Panc1 (cell line): ENCODE data around the gene HS3ST3A1. TPM values are rescaled to one million over a fixed set of nuclear protein-coding genes. Genes with fewer than 3 reads are reported as not detected.

ENCODE experiments used
- ATAC-seq: fragments of 200-7000 bp; cut with Tn5 transposase; 2 replicates; pipeline ENCODE4 v1.9.1; 2020; ENCODE audit warnings: mild to moderate bottlenecking, moderate library complexity
- BruUV-seq: library from RNA; stranded (reverse); fragments of 400-500 nt; replicated peaks from 2 replicates; lab custom pipeline; 2021; lab: Mats Ljungman, UMichigan
- CTCF ChIA-PET: fragments of 300-600 bp; sonication (Branson Sonifier 250); formaldehyde crosslinking; loops from one replicate; lab custom pipeline; 2022; ENCODE audit warnings: antibody characterized with exemption; lab: Charles Lee
- POLR2A ChIA-PET: fragments of 300-600 bp; sonication (Branson Sonifier 250); formaldehyde crosslinking; loops from one replicate; lab custom pipeline; 2022; ENCODE audit warnings: antibody characterized with exemption; lab: Charles Lee
- DNase-seq: peaks from one replicate; pipeline ENCODE4 v3.0.0-alpha.2; 2010; ENCODE audit warnings: low read depth, low spot score
- H3K27ac ChIP-seq: 2 replicates; pipeline ENCODE4 v1.5.1; 2011; ENCODE audit warnings: mild to moderate bottlenecking, low read length, inconsistent platforms
- H3K27me3 ChIP-seq: fragments of 200-500 bp; sonication (Bioruptor generic); 2 replicates; pipeline ENCODE4 v1.6.0; 2014; ENCODE audit warnings: low read length, inconsistent platforms; ENCODE audit not compliant: control insufficient read depth, insufficient read depth
- H3K36me3 ChIP-seq: fragments of 200-500 bp; sonication (Bioruptor generic); 2 replicates; pipeline ENCODE4 v1.5.1; 2014; ENCODE audit warnings: inconsistent platforms, mild to moderate bottlenecking, low read length, moderate library complexity; ENCODE audit not compliant: control insufficient read depth, insufficient read depth
- H3K4me1 ChIP-seq: 2 replicates; pipeline ENCODE4 v1.5.1; 2011; ENCODE audit warnings: inconsistent platforms, mild to moderate bottlenecking, low read length, moderate library complexity; ENCODE audit not compliant: control insufficient read depth, insufficient read depth
- H3K4me3 ChIP-seq, 2 experiments: 2 replicates each; pipeline ENCODE4 v1.5.1; 2011 to 2012; ENCODE audit warnings: low read depth in 2 of 2, low read length in 2 of 2, mild to moderate bottlenecking in 2 of 2, inconsistent platforms in 1 of 2, moderate library complexity in 1 of 2
- H3K9me3 ChIP-seq: fragments of 200-500 bp; sonication (Bioruptor generic); 2 replicates; pipeline ENCODE4 v1.5.1; 2014; ENCODE audit warnings: low read depth, mild to moderate bottlenecking, inconsistent platforms, low read length, moderate library complexity; ENCODE audit not compliant: control insufficient read depth, insufficient read depth
- CTCF ChIP-seq: fragments of 450-650 bp; IDR thresholded peaks from 2 replicates; pipeline ENCODE4 v1.5.1; 2017; ENCODE audit warnings: mild to moderate bottlenecking
- POLR2AphosphoS5 ChIP-seq: IDR thresholded peaks from 2 replicates; pipeline ENCODE4 v1.6.1; 2012; ENCODE audit warnings: mild to moderate bottlenecking, low read depth, low read length, moderate library complexity
- REST ChIP-seq, 2 experiments: IDR thresholded peaks; 2 replicates each; pipeline ENCODE4 v1.6.1; 2011 to 2012; ENCODE audit warnings: low read depth in 2 of 2, control low read depth in 1 of 2, low read length in 1 of 2, mild to moderate bottlenecking in 1 of 2, moderate library complexity in 1 of 2; ENCODE audit not compliant: insufficient read depth in 1 of 2
- SIN3A ChIP-seq: IDR thresholded peaks from 2 replicates; pipeline ENCODE4 v1.6.1; 2012; ENCODE audit warnings: low read depth, mild to moderate bottlenecking, low read length, moderate library complexity, borderline replicate concordance; ENCODE audit not compliant: insufficient read depth
- TCF7L2 ChIP-seq: IDR thresholded peaks from 2 replicates; pipeline ENCODE4 v1.6.1; 2011; ENCODE audit warnings: mild to moderate bottlenecking, low read depth, low read length, inconsistent platforms
- in situ Hi-C: cut with HindIII; loops from 2 replicates; pipeline ENCODE4 v1.10.0; 2016; ENCODE audit warnings: low sequenced_read_pairs, low pct_unique_long_range_greater_than_20kb
- intact Hi-C: fragments of 100-400 bp; cut with micrococcal nuclease; formaldehyde crosslinking; loops from one replicate; pipeline ENCODE4 v1.10.0; 2022; ENCODE audit not compliant: unreplicated experiment
- total RNA-seq: library from RNA; stranded (reverse); gene quantifications from one replicate; pipeline ENCODE4 v1.2.1, GENCODE V29; 2021; ENCODE audit not compliant: unreplicated experiment

Gene HS3ST3A1
- total RNA-seq, 1 experiment from 2014 or later, result 0.31 TPM

GRCh38 chr17:13594310-13594709, 7.4 kb downstream of the HS3ST3A1 start:
- Histone ChIP-seq H3K9me3 (no peaks in the 10 kb centered on the region), H3K4me3 (no peak overlapping the region), H3K27me3 (peaks cover 8% of the 10 kb centered on the region; the same call in 1 of the 2 replicates), H3K36me3 (no peaks in the 10 kb centered on the region), H3K4me1 (no peaks in the 10 kb centered on the region), H3K27ac (no peak overlapping the region)
- ATAC-seq, result no peak
- BruUV-seq, result no TSS peak
- TF ChIP-seq SIN3A, result no peak
- no peak for TF ChIP-seq REST (IDR thresholded peaks at IDR 0.05; ENCODE audit: insufficient read depth in 1 of 2, low read depth in 2 of 2, low read length in 1 of 2)
- no peak for TF ChIP-seq TCF7L2
- TF ChIP-seq POLR2AphosphoS5, result no peak
- no peak for TF ChIP-seq CTCF
- CTCF ChIA-PET, result no interaction called here
- no peak for DNase-seq
- in situ Hi-C loops (no loop called here), intact Hi-C loops (no loop called here)
- POLR2A ChIA-PET, result no interaction called here

DNA sequence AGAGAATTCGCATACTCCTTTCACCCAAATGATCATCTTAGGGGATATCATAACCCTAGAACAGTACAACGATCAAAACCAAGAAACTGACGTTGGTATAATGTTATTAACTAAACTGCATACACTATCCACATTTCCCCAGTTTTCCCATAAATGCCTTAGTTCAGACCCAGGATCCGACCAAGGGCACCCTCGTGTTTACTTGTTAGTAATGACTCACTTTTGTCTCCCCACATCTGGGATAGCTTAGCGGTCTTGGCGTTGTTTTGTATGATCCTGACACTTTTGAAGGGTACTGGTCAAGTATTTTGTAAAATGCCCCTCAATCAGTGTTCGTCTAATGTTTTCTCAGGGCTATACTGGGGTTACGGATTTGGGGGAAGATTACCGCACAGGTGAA, 8.0 kb downstream of the HS3ST3A1 start:
- in situ Hi-C loops, result no loop called here
- no peak for ATAC-seq
- no peak for TF ChIP-seq CTCF
- no peak for TF ChIP-seq SIN3A
- no peak for TF ChIP-seq POLR2AphosphoS5
- no peak for TF ChIP-seq TCF7L2
- TF ChIP-seq REST (IDR thresholded peaks at IDR 0.05; ENCODE audit: insufficient read depth in 1 of 2, low read depth in 2 of 2, low read length in 1 of 2), result no peak
- peaks cover 4% of the 10 kb centered on the region; the same call in 1 of the 2 replicates for H3K27me3 ChIP-seq
- no TSS peak for BruUV-seq
- H3K4me1 ChIP-seq, result no peaks in the 10 kb centered on the region
- no peaks in the 10 kb centered on the region for H3K9me3 ChIP-seq
- H3K27ac ChIP-seq, result no peak overlapping the region
- H3K36me3 ChIP-seq, result no peaks in the 10 kb centered on the region
- CTCF ChIA-PET, result no interaction called here
- no peak for DNase-seq
- H3K4me3 ChIP-seq, result no peak overlapping the region
- POLR2A ChIA-PET, result no interaction called here
- intact Hi-C loops, result no loop called here
